ENCODE data around the gene S100A7A.

Gene S100A7A

DNA sequence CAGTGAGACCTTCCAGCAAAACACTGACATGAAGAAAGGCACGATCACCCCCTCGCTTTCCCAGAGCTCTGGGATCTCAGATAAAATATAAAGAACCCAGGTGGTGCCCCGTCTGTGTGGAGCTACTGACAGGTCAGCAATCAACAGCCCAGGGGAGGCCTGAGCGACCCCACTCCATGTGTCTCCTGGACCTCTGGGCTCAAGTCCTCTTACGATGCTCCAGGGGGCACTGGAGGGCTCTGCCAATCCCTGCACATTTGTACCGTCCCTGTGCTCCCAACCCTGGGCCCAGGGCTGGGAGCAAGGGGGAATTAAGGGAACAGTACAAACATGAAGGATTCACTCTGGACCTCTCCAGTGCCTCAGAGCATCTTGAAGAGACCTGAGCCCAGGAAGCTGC is 12.5 kb downstream of the S100A7A start:
- TF ChIP-seq, protein P1, sequence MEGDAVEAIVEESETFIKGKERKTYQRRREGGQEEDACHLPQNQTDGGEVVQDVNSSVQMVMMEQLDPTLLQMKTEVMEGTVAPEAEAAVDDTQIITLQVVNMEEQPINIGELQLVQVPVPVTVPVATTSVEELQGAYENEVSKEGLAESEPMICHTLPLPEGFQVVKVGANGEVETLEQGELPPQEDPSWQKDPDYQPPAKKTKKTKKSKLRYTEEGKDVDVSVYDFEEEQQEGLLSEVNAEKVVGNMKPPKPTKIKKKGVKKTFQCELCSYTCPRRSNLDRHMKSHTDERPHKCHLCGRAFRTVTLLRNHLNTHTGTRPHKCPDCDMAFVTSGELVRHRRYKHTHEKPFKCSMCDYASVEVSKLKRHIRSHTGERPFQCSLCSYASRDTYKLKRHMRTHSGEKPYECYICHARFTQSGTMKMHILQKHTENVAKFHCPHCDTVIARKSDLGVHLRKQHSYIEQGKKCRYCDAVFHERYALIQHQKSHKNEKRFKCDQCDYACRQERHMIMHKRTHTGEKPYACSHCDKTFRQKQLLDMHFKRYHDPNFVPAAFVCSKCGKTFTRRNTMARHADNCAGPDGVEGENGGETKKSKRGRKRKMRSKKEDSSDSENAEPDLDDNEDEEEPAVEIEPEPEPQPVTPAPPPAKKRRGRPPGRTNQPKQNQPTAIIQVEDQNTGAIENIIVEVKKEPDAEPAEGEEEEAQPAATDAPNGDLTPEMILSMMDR (conservative IDR thresholded peaks at IDR 0.05; ENCODE audit: low read depth, low read length), result no peak
- Histone ChIP-seq H4K20me1 (ENCODE audit: insufficient read depth) (no peaks in the 10 kb centered on the region), H3K9ac (no peak overlapping the region), H2AFZ (ENCODE audit: low read depth) (no peak overlapping the region), H3K4me1 (ENCODE audit: low read depth, poor library complexity, severe bottlenecking) (no peaks in the 10 kb centered on the region), H3K36me3 (ENCODE audit: insufficient read depth) (no peaks in the 10 kb centered on the region), H3K79me2 (ENCODE audit: insufficient read depth, low read depth) (no peaks in the 10 kb centered on the region), H3K4me2 (no peak overlapping the region), H3K27me3 (ENCODE audit: insufficient read depth, low read depth) (0 out of 2 replicates have a peak, but pooled peaks cover 1% of the 10 kb centered on the region), H3K4me3 (IDR thresholded peaks at IDR 0.05; ENCODE audit: insufficient read depth, low read depth, low read length) (no peak overlapping the region), H3K27ac (no peak overlapping the region)

DNA sequence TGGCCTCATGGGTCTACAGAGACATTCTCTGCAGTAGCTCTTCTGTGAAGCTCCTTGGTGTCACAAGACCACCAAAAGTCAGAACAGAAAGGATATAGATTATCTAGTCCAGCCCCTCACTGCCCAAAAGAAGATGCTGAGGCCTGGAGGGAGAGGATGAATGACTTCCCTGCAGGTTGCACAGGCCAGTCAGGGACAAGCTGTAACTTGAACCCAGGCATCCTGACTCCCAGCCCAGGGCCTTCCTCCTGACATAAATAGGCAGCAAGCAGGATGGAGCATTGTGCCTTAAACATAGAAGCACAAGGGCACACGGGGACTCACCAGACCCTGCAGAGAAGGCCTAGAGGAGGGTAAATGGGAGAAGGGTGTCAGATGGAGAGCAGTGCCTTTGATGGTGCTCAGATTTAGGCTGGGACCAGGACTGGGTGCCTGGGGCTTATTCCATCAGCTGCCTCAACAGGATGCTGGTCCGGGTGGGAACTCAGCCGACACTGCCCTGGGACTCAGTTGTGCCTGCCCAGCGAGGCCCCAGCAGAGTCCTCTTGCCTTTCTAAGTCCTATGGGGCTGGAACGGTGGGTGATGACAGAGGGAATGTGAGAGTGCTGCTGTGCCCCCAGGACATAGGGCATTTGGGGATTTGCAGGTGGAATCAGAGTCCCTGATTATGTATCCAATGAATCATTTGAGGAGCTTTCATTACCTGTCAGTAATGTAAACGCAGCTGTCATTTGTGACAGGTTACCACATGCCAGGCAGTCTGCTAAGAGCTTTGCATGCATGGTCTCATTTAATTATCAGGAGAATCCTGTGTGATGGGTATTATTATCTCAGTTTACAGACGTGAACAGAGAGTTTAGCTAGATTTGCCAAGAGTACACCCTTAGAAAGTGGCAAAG is 13.2 kb downstream of the S100A7A start:
- Histone ChIP-seq H3K79me2 (ENCODE audit: insufficient read depth, low read depth) (no peaks in the 10 kb centered on the region), H4K20me1 (ENCODE audit: insufficient read depth) (no peaks in the 10 kb centered on the region)

DNA sequence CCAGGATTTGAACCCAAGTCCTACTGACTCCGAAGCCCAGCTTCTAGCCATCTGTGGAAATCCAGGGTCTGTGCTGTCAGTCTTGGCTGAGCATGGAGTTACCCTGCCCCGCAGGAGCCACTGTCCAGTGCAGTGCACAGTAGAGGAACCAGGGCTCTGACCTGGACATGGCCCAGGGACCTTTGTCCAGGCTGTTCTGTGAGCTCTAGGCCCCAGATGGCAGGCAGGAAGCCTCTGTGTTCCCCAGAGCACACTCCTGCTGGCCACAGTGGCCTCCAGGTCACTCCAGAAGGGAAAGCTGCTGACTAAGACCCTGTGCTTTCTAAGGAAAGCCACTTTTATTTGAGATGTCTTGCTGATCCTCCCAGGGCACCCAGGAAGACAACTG is 13.8 kb downstream of the S100A7A start:
- Histone ChIP-seq H2AFZ (ENCODE audit: low read depth) (no peak overlapping the region), H3K4me1 (ENCODE audit: low read depth, poor library complexity, severe bottlenecking) (no peaks in the 10 kb centered on the region), H3K36me3 (ENCODE audit: insufficient read depth) (no peaks in the 10 kb centered on the region), H3K27me3 (ENCODE audit: insufficient read depth, low read depth) (no peaks in the 10 kb centered on the region), H4K20me1 (ENCODE audit: insufficient read depth) (no peaks in the 10 kb centered on the region), H3K27ac (no peak overlapping the region), H3K4me3 (IDR thresholded peaks at IDR 0.05; ENCODE audit: insufficient read depth, low read depth, low read length) (no peak overlapping the region), H3K79me2 (ENCODE audit: insufficient read depth, low read depth) (no peaks in the 10 kb centered on the region), H3K9ac (no peak overlapping the region), H3K4me2 (no peak overlapping the region)
- TF ChIP-seq, protein P1 (conservative IDR thresholded peaks at IDR 0.05; ENCODE audit: low read depth, low read length), result no peak

More for the DNA sequence above, 13.2 kb downstream of the S100A7A start:
- no peak overlapping the region for H2AFZ ChIP-seq (ENCODE audit: low read depth)
- H3K27me3 ChIP-seq (ENCODE audit: insufficient read depth, low read depth), result no peaks in the 10 kb centered on the region
- TF ChIP-seq, protein P1 (conservative IDR thresholded peaks at IDR 0.05; ENCODE audit: low read depth, low read length), result no peak
- no peak overlapping the region for H3K27ac ChIP-seq
- H3K4me1 ChIP-seq (ENCODE audit: low read depth, poor library complexity, severe bottlenecking), result no peaks in the 10 kb centered on the region
- H3K9ac ChIP-seq, result no peak overlapping the region
- H3K4me3 ChIP-seq (IDR thresholded peaks at IDR 0.05; ENCODE audit: insufficient read depth, low read depth, low read length), result no peak overlapping the region
- H3K36me3 ChIP-seq (ENCODE audit: insufficient read depth), result no peaks in the 10 kb centered on the region
- no peak overlapping the region for H3K4me2 ChIP-seq

DNA sequence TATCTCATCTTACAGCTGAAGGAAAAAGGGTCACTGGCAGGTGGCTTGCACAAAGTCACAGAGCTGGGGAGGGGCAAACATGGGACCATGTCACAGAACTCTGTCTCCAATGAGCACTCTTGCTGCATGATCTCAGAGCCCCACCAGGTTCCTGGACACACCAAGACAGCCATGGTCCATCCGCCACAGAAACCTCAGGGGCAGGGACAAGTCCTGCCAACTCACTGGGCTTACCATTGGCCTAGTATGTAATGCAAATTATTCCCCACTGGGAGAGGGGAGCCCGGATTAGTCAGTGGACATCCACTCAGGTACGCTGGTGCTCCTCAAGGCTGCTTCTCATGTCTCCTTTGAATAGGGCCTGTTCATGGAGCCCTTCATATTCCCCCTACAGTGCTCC is 14.2 kb downstream of the S100A7A start:
- Histone ChIP-seq H2AFZ (ENCODE audit: low read depth) (no peak overlapping the region), H3K36me3 (ENCODE audit: insufficient read depth) (no peaks in the 10 kb centered on the region), H3K9ac (no peak overlapping the region), H3K79me2 (ENCODE audit: insufficient read depth, low read depth) (no peaks in the 10 kb centered on the region), H3K4me3 (IDR thresholded peaks at IDR 0.05; ENCODE audit: insufficient read depth, low read depth, low read length) (no peak overlapping the region), H3K4me2 (no peak overlapping the region), H3K27me3 (ENCODE audit: insufficient read depth, low read depth) (no peaks in the 10 kb centered on the region), H3K27ac (no peak overlapping the region), H4K20me1 (ENCODE audit: insufficient read depth) (no peaks in the 10 kb centered on the region), H3K4me1 (ENCODE audit: low read depth, poor library complexity, severe bottlenecking) (no peaks in the 10 kb centered on the region)
- TF ChIP-seq, protein P1 (conservative IDR thresholded peaks at IDR 0.05; ENCODE audit: low read depth, low read length), result no peak
